T-helper 1 cell treated with Interleukin-12 subunit alpha and Interleukin-12 subunit beta and Interleukin-4 antibody, amounts not matched to agents 30 μg/mL and 1 μg/mL, for 36 hours (primary cell): ENCODE data around the gene MT1G.
"Not testable (repeated sequence)": the region's sequence is repeated elsewhere in the genome, so short reads cannot be mapped to it uniquely, and the experiment has no call there.

Source experiments
- H3K27ac Mint-ChIP-seq: one replicate; pipeline ENCODE4 v1.8.0; 2021; ENCODE audit warnings: mild to moderate bottlenecking, mixed read lengths
- H3K27me3 Mint-ChIP-seq: one replicate; pipeline ENCODE4 v1.8.0; 2021; ENCODE audit warnings: low read depth, mixed read lengths
- H3K36me3 Mint-ChIP-seq: one replicate; pipeline ENCODE4 v1.8.0; 2021; ENCODE audit warnings: low read depth, mixed read lengths
- H3K4me1 Mint-ChIP-seq: one replicate; pipeline ENCODE4 v1.8.0; 2021; ENCODE audit warnings: low read depth, mixed read lengths
- H3K4me3 Mint-ChIP-seq: one replicate; pipeline ENCODE4 v1.8.0; 2021; ENCODE audit warnings: mild to moderate bottlenecking, moderate library complexity, mixed read lengths
- H3K9me3 Mint-ChIP-seq: one replicate; pipeline ENCODE4 v1.8.0; 2021; ENCODE audit warnings: mixed read lengths

MT1G gene

DNA sequence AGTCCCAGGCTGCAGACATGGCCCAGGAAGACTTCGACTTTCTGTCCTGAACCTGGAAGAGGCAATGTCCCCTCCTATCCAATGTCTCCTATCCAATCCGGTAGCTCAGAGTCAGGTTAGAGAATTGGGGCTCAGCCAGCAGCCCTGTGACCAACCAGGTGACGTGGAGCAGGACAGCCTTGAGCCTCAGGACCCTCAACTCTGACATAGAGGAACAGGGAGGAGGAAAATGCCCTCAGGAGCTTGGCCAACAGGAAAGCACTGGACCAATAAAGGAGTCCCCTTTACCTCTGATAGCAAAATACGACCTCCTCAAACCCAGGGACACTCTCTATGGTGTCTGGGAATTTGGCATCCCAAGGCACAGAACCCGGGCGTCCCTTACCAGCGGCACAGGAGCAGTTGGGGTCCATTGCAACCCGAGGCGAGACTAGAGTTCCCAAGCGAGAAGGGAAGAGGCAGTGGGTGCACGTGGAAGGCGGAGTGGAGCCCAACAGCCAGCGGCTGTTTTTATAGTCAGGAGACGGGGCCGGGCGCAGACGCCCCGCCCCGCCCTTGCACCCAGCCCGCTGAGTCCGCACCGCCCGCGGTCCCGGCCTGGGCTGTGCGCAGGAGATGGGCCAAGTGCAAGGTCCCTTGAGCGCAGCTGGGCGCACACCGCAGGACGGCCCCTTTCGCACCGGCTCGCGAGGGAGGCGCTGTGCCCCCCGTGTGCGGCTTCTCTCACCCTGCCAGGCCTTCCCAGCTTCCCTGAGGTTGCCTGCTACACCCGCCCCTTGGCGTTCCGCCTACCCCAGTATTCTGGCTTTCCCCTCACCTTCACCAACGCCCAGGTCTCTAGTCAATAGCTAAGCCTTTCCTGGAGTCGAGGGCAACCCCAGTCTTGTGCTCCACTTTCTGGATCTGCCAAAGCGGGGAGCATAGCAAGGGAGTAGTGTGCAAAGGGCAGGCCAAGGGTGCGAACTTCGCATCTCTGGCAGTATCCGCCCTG, at the start of gene MT1G:
MT1G (minus strand) TSS at position 485 of the 991 bp plus-strand sequence; CDS start at position 413, 72 bp downstream.
- Mint-ChIP-seq H3K4me3 (peak within 1 kb of the TSS; percentile 63), H3K36me3 (peaks cover 6% of the 10 kb centered on the region), H3K4me1 (peaks cover 27% of the 10 kb centered on the region), H3K9me3 (no peaks in the 10 kb centered on the region), H3K27ac (no peak within 1 kb of the TSS), H3K27me3 (peaks cover 79% of the 10 kb centered on the region)

DNA sequence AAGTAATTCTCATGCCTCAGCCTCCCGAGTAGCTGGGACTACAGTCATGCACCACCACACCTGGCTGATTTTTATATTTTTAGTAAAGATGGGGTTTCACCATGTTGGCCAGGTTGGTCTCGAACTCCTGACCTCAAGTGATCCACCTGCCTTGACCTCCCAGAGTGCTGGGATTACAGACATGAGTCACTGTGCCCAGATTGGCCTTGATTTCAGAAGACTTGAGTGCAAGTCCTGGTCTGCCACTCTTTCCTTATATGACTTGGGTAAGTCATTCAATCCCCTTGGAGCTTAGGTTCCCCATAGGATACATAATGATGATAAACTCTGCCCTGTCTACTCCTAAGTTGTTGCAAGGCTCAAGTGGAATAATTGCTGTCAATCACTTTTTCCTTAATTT, 49.7 kb upstream of the MT1G start:
- peaks cover 13% of the 10 kb centered on the region for H3K27me3 Mint-ChIP-seq
- not testable (repeated sequence) for H3K4me1 Mint-ChIP-seq, H3K9me3 Mint-ChIP-seq, H3K36me3 Mint-ChIP-seq, H3K4me3 Mint-ChIP-seq, H3K27ac Mint-ChIP-seq

DNA sequence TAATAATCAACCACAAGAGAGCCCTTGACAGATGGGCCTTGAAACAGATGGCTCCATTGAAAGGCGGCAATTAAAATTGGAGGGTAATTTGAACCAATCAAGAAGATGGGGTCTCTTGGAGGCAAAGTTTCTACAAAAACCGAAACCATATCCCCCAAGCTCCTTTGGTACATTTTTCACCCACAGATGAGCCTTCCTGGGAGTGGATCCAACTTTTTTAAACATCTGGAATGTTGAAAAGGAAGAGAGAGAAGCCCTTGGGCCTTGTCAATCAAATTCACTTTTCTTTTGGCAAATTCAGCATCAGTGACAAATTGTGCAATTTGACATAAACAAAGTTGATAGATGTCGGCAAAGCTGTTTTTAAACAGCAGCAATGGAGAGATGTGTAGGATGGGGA, 48.9 kb upstream of the MT1G start:
- no peak overlapping the region for H3K4me3 Mint-ChIP-seq
- no peaks in the 10 kb centered on the region for H3K4me1 Mint-ChIP-seq
- H3K9me3 Mint-ChIP-seq, result no peaks in the 10 kb centered on the region
- H3K27ac Mint-ChIP-seq, result no peak overlapping the region
- no peaks in the 10 kb centered on the region for H3K36me3 Mint-ChIP-seq
- H3K27me3 Mint-ChIP-seq, result peaks cover 8% of the 10 kb centered on the region

DNA sequence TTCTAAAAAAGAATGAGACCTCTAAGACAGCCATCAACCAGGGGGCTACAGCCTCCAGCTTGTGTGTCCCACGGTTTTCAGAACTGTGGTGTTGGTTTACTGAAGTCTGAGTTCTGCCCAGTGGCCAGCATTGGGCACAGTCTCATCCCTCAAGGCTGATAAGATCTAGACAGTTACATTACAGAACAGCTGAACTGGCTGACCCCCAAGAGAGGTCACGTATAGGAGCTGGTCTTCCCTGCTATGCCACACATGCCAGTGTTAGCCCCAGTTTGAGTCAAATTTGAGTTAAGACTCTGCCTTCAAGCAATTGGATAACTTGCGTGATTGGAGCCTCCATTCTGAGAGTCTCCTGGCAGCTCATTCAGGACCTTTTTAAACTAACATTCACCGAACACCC, 47.3 kb upstream of the MT1G start:
- Mint-ChIP-seq H3K36me3 (no peaks in the 10 kb centered on the region), H3K4me3 (no peak overlapping the region), H3K27me3 (peaks cover under 1% of the 10 kb centered on the region), H3K27ac (no peak overlapping the region), H3K4me1 (peaks cover 5% of the 10 kb centered on the region), H3K9me3 (no peaks in the 10 kb centered on the region)

DNA sequence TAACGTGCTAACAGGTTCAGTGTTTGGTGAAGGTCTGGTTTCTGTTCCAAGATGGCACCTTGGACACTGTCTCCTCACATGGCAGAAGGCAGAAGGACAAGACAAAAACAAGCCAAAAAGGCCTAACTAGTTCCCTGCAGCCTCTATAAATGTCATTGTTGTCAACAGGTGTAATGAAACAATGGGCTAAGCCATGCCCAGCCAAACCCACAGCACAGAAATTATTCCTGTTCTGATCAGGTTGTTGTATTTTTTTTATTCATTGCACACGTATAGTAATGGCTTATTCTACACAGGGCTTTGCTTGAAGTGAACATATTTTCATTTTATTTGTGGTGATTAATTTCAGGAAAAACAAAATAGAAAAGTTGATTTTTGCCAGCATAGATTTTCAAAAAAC, 45.9 kb upstream of the MT1G start:
- Mint-ChIP-seq H3K27me3 (no peaks in the 10 kb centered on the region), H3K9me3 (no peaks in the 10 kb centered on the region), H3K36me3 (peaks cover 4% of the 10 kb centered on the region), H3K4me3 (no peak overlapping the region), H3K27ac (no peak overlapping the region), H3K4me1 (peaks cover 10% of the 10 kb centered on the region)

DNA sequence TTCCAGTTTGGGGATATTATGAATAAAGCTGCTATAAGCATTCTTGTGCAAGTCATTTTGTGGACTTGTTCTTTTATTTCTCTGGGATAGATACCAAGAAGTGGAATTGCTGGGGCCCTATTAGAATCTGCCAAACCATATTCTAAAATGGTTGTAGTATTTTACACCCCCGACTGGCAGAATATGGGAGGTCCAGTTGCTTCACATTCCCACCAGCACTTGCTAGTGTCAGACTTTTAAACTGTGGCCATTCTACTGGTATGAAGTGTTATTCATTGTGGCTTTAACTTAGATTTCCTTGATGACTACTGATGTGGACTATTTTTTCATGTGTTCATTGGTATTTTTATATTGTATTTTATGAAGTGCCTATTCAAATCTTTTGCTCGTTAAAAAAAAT, 44.0 kb upstream of the MT1G start:
- Mint-ChIP-seq H3K4me1 (peaks cover 18% of the 10 kb centered on the region), H3K9me3 (no peaks in the 10 kb centered on the region), H3K27me3 (no peaks in the 10 kb centered on the region), H3K4me3 (no peak overlapping the region), H3K36me3 (peaks cover 4% of the 10 kb centered on the region), H3K27ac (no peak overlapping the region)

DNA sequence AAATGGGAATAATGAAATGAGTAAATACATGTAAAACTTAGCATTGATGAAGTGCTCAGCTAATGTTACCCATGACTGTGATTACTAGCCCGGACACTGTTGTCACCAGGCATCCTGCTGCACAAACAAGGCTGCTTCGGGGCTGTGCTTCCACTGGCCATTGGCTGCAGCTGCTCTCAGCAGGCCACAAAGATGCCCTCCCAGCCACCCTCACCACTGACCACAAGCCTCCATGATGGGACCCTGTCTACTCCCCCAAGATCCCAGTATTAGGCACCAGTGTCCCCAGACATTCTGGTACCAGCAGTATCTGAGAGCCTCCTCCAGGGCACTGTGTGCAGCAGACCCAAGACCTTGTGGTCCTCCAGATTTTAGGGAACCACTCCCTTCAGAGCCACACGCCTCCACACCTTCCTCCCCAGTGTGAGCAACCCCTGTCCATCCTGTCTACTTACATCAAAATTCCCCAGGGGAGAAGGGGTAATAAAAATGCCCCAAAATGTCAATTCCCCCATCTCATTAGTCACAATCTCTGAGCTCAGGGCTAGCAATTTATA, 42.4 kb upstream of the MT1G start:
- Mint-ChIP-seq H3K4me3 (no peak overlapping the region), H3K36me3 (peaks cover 4% of the 10 kb centered on the region), H3K27me3 (no peaks in the 10 kb centered on the region), H3K27ac (no peak overlapping the region), H3K9me3 (no peaks in the 10 kb centered on the region), H3K4me1 (peaks cover 19% of the 10 kb centered on the region)

DNA sequence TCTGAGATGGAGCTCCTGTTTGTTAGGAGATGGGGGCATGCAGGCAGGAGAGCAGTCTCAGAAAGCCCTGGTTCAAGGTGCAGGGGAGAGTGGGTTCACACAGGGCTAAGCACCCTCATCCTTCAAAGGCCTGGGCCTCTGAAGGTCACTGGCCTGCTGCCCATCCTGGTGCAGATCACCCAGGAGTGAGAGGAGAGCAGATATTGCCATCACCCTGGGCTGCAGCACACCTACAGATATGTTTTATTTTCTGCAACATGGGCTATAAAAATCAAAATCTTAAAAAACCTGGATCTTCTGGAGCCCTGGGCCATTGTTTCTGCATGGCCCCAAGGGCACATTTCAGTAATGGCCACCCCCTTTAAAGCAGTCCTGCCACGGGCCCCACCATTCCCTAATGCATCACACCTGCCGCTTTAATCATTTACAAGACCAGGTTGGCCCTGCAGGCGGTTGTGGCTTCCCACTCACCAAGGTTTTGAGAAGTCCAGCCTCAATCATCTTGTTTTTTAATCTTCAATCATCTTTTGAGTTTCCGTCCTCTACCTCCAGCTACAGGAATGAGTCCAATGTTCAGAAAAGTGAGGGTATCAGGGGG, 41.7 kb upstream of the MT1G start:
- peak overlapping the region; percentile 74 for H3K4me3 Mint-ChIP-seq
- no peaks in the 10 kb centered on the region for H3K27me3 Mint-ChIP-seq
- H3K9me3 Mint-ChIP-seq, result no peaks in the 10 kb centered on the region
- peak overlapping the region; percentile 81 for H3K27ac Mint-ChIP-seq
- H3K36me3 Mint-ChIP-seq, result peaks cover 4% of the 10 kb centered on the region
- peaks cover 19% of the 10 kb centered on the region for H3K4me1 Mint-ChIP-seq

DNA sequence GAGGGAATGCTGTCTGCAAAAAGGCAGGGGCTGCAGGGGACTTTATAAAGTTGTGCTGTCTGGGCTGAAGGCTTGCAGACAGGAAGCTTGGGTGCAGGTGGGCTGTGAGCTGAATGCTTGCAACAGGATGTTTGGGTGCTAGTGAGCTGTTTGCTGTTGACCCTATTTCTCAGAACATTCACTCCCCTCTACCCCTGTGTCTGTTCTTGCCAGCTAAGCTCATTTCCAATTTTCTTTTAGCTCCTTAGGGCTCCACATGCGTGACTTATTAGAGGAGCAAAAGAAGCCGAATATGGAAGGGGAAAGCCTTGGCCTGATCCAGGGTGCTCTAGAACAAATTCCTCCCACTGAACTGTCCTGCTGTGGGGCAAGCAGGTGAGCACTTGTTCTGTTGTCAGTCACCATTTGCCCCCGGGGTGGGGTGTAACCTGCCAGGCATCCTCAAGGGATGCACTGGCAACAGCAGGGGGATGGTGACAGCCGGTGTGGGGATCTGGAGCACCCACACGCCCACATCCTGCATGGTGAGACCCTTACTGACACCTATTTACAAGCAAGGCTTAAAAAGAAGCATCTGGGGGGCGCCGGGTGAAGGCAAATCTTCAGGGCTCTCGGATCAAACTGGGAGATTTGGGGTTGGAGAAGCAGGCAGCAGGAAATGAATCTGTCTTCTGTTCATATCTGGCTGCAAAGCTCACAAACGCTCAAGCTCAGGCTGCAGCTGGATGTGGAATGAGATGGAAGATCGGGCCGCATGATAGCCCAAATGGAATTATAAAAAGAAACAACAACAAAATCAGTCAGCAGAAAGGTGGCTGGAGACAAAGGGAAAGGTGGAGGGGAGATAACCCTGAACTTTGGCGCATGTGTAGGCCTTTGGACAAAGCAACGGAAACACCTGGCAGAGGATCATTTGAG, 40.9 kb upstream of the MT1G start:
- H3K9me3 Mint-ChIP-seq, result no peaks in the 10 kb centered on the region
- peak overlapping the region; percentile 81 for H3K27ac Mint-ChIP-seq
- H3K36me3 Mint-ChIP-seq, result peaks cover 4% of the 10 kb centered on the region
- H3K4me1 Mint-ChIP-seq, result peaks cover 19% of the 10 kb centered on the region
- no peaks in the 10 kb centered on the region for H3K27me3 Mint-ChIP-seq
- peak overlapping the region; percentile 74 for H3K4me3 Mint-ChIP-seq

DNA sequence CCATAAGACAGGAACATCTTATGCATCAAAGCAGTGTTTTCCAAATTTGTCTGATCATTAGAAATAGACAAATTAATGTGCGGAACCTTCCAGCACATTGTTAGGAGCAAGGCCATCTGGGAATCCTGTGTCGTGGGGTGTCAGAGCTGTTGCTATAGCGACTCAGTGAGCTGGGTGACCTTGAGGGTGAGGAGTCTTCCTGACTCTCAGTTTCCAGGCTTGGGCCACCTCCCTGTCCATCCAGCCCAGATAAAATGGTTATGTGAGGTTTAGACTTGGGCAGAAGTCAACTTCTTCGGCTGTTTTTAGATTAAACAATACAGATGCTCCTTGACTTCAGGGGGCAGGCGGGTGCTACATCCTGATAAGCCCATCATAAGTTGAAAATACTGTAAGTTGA, 35.0 kb upstream of the MT1G start:
- H3K27me3 Mint-ChIP-seq, result no peaks in the 10 kb centered on the region
- H3K4me3 Mint-ChIP-seq, result no peak overlapping the region
- no peaks in the 10 kb centered on the region for H3K36me3 Mint-ChIP-seq
- H3K9me3 Mint-ChIP-seq, result no peaks in the 10 kb centered on the region
- peaks cover 7% of the 10 kb centered on the region for H3K4me1 Mint-ChIP-seq
- no peak overlapping the region for H3K27ac Mint-ChIP-seq

DNA sequence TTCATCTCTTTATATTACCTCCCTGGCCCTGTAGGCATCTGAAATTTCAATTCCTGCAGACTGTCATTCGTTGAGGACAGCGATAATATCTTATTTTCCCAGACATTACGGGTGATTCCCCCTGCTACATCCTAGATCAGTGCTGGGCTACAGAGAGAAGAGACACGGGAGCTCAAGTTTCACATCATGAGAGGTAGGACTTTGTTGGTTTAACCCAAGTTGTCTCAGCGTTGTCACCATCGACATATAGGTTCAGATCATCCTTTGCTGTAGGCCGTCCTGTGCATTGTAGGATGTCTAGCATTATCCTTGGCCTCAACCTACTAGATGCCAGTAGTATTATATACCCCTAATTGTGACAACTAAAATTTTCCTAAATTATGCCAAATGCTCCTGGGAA, 33.7 kb upstream of the MT1G start:
- Mint-ChIP-seq H3K27ac (no peak overlapping the region), H3K27me3 (no peaks in the 10 kb centered on the region), H3K36me3 (no peaks in the 10 kb centered on the region), H3K4me3 (no peak overlapping the region), H3K4me1 (peaks cover 5% of the 10 kb centered on the region), H3K9me3 (no peaks in the 10 kb centered on the region)

DNA sequence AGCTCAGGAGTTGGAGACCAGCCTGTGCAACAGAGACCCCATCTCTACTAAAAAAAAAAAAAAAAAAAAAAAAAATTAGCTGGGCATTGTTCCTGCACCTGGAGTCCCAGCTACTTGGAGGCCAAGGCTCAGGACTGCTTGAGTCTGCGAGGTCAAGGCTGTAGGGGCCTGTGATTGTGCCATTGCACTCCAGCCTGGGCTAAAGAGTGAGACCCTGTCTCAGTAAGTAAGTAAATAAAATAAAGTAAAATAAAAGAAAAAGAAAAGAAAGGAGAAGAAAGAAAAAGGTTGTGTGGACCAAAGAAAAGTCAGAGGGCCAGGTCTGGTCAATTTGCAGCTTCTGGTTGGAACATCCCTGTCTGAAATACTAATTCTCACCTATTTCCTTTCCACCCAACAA, 32.8 kb upstream of the MT1G start:
- H3K4me3 Mint-ChIP-seq, result no peak overlapping the region
- no peaks in the 10 kb centered on the region for H3K27me3 Mint-ChIP-seq
- H3K4me1 Mint-ChIP-seq, result peaks cover 5% of the 10 kb centered on the region
- H3K27ac Mint-ChIP-seq, result no peak overlapping the region
- no peaks in the 10 kb centered on the region for H3K9me3 Mint-ChIP-seq
- no peaks in the 10 kb centered on the region for H3K36me3 Mint-ChIP-seq

DNA sequence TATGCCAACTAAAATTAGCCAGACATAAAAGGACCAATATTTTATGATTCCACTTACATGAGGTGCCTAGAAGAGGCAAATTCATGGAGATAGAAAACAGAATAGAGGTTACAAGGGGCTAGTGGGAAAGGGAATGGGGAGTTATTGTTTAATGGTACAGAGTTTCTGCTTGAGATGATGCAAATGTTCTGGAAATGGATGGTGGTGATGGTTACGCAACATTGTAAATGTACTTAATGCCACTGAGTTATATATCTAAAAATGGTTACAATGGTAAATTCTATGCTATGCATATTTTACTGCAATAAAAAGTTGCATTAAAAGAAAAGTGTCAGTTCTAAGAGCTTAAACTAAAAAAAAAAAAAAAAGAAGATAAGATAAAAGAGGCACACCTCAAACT, 32.3 kb upstream of the MT1G start:
- no peak overlapping the region for H3K4me3 Mint-ChIP-seq
- peaks cover 5% of the 10 kb centered on the region for H3K4me1 Mint-ChIP-seq
- H3K9me3 Mint-ChIP-seq, result no peaks in the 10 kb centered on the region
- no peaks in the 10 kb centered on the region for H3K36me3 Mint-ChIP-seq
- H3K27me3 Mint-ChIP-seq, result no peaks in the 10 kb centered on the region
- no peak overlapping the region for H3K27ac Mint-ChIP-seq

DNA sequence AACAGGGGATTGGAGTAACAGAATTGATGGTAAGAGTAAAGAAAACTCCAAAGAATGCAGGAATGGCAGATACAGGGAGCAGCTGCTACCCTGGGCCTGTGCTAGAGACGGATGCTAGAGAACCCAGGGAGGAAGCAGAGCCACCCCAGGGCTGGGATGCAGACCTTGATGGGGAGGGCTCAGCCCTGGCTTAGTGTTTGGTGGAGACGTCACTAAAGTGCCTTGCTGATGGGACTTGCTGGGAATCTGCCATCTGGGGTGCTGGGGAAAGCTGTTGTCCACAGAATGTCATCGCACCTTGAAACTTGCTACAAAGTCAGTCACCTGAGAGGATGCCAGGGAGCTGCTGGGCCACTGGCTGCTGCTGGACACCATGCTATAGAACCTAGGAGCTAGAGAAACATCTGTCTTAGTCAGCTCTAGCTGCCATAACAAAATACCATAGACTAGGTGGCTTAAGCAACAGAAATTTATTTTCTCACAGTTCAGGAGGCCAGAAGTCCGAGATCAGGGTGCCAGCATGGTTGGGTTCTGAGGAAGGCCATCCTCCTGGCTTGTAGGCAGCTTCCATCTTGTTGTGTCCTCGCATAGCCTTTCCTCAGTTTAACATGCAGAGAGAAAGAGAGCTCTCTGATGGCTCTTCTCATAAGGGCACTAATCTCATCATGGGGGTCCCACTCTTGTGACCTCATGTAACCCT, 29.7 kb upstream of the MT1G start:
- Mint-ChIP-seq H3K36me3 (no peaks in the 10 kb centered on the region), H3K27me3 (no peaks in the 10 kb centered on the region), H3K4me3 (no peak overlapping the region), H3K9me3 (no peaks in the 10 kb centered on the region), H3K27ac (no peak overlapping the region), H3K4me1 (peaks cover 5% of the 10 kb centered on the region)
